A673 (cell line): ENCODE measurements around the gene LMTK3. TPM values are rescaled to one million over a fixed set of nuclear protein-coding genes. Genes with fewer than 3 reads are reported as not detected.
"Not testable (repeated sequence)": the region's sequence is repeated elsewhere in the genome, so short reads cannot be mapped to it uniquely, and the experiment has no call there.

Experiments used
- BruUV-seq: library from RNA; stranded (reverse); fragments of 400-500 nt; replicated peaks from 2 replicates; lab custom pipeline; 2021; lab: Mats Ljungman, UMichigan
- CTCF ChIA-PET: fragments of 300-600 bp; sonication (Branson Sonifier 250); formaldehyde crosslinking; loops from one replicate; lab custom pipeline; 2022; ENCODE audit warnings: antibody characterized with exemption; lab: Charles Lee
- POLR2A ChIA-PET: fragments of 300-600 bp; sonication (Branson Sonifier 250); formaldehyde crosslinking; loops from one replicate; lab custom pipeline; 2022; ENCODE audit warnings: antibody characterized with exemption; ENCODE audit not compliant: low non-redundant PET; lab: Charles Lee
- DNase-seq: peaks from one replicate; pipeline ENCODE4 v3.0.0-alpha.2; 2015; ENCODE audit warnings: low spot score
- H3K27ac ChIP-seq: fragments of 200-600 bp; sonication (generic); 2 replicates; pipeline ENCODE4 v1.5.1; 2016; ENCODE audit warnings: mixed run types, low read depth, mild to moderate bottlenecking, mixed read lengths, antibody characterized with exemption, low read length; ENCODE audit not compliant: poor library complexity, severe bottlenecking
- H3K27me3 ChIP-seq: fragments of 200-600 bp; sonication (generic); replicated peaks from 2 replicates; pipeline ENCODE4 v1.6.1; 2017; ENCODE audit warnings: mixed run types, low read depth, mild to moderate bottlenecking, mixed read lengths, antibody characterized with exemption, low read length; ENCODE audit not compliant: insufficient read depth, poor library complexity
- H3K36me3 ChIP-seq: fragments of 200-600 bp; sonication (generic); 2 replicates; pipeline ENCODE4 v1.6.1; 2016; ENCODE audit warnings: mixed run types, mild to moderate bottlenecking, mixed read lengths, antibody characterized with exemption, low read length; ENCODE audit not compliant: insufficient read depth, poor library complexity, severe bottlenecking
- H3K4me1 ChIP-seq: fragments of 200-600 bp; sonication (generic); 2 replicates; pipeline ENCODE4 v1.6.1; 2017; ENCODE audit warnings: mixed run types, mild to moderate bottlenecking, mixed read lengths, antibody characterized with exemption, low read length; ENCODE audit not compliant: insufficient read depth, poor library complexity, severe bottlenecking
- H3K4me3 ChIP-seq: fragments of 200-600 bp; sonication (generic); 2 replicates; pipeline ENCODE4 v1.5.1; 2016; ENCODE audit warnings: low read depth, mixed run types, mild to moderate bottlenecking, mixed read lengths, low read length; ENCODE audit not compliant: poor library complexity, severe bottlenecking
- H3K9me3 ChIP-seq: fragments of 200-600 bp; sonication (generic); 2 replicates; pipeline ENCODE4 v1.6.1; 2016; ENCODE audit warnings: mixed run types, low read depth, mild to moderate bottlenecking, mixed read lengths, antibody characterized with exemption, low read length; ENCODE audit not compliant: poor library complexity, severe bottlenecking
- CTCF ChIP-seq: fragments of 300-800, 200-600 bp; sonication (generic); conservative IDR thresholded peaks from 2 replicates; pipeline ENCODE4 v1.5.1; 2017; ENCODE audit warnings: low read depth, mild to moderate bottlenecking, antibody characterized with exemption, low read length, moderate library complexity, mixed read lengths
- EZH2 ChIP-seq: fragments of 200-600 bp; sonication (generic); IDR thresholded peaks from 2 replicates; pipeline ENCODE4 v1.6.1; 2017; ENCODE audit warnings: borderline replicate concordance, low read depth, mild to moderate bottlenecking, mixed read lengths, antibody characterized with exemption, low read length; ENCODE audit not compliant: poor library complexity, severe bottlenecking
- intact Hi-C: fragments of 100-400 bp; cut with micrococcal nuclease; formaldehyde crosslinking; loops from one replicate; pipeline ENCODE4 v1.10.0; 2022; ENCODE audit not compliant: unreplicated experiment
- total RNA-seq: library from RNA; stranded (reverse); gene quantifications from 2 replicates; pipeline ENCODE4 v1.2.3, GENCODE V29; 2021

The LMTK3 gene
- total RNA-seq, 1 experiment from 2014 or later, result 0.52 TPM

DNA sequence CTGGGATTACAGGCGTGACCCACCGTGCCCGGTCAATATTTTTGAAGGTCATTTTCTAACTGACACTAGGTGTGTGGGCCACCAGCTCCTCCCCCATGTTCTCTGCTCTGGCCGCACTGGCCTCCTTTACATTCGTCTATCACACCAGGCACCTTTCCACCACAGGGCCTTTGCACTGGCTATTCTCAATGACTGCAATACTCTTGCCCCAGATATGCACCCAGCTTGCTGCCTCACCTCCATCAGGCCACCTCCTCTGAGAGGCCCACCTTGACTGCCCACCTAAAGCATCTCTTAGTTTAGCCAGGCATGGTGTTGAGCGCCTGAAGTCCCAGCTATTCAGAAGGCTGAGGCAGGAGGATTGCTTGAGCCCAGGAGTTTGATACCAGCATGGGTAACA is 30.2 kb upstream of the LMTK3 start:
- Histone ChIP-seq H3K27me3 (no peaks in the 10 kb centered on the region), H3K4me1 (no peaks in the 10 kb centered on the region), H3K27ac (no peak overlapping the region), H3K4me3 (no peak overlapping the region), H3K36me3 (no peaks in the 10 kb centered on the region), H3K9me3 (no peaks in the 10 kb centered on the region)
- DNase-seq, result no peak
- TF ChIP-seq EZH2 (no peak), CTCF (no peak)
- no TSS peak for BruUV-seq
- intact Hi-C loops, result no loop called here
- CTCF ChIA-PET, result no interaction called here
- POLR2A ChIA-PET, result interaction anchor here (0.6 kb wide), 1 partner anchor 231 kb away, joined by 7 read pairs; no protein-coding TSS in a partner anchor

DNA sequence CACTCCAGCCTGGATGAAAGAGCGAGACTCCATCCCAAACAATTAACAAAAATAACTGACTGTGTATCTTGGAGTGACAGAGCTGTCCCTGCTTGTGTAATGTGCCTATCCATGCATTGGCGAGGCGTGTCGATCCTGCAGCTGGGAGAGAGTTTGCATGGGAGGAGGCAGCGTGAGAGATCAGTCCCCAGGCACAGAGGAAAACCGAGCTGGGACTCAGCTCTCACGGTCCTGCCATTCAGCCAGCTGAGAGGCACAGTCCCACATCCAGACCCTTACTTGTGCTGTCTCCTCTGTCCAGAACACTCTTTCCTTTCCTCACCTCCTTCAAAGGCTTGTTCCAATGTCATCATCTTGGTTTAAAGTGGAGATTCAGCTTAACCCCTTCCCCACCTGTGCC is 28.5 kb upstream of the LMTK3 start:
- intact Hi-C loops, result no loop called here
- no peak for DNase-seq
- TF ChIP-seq CTCF (no peak), EZH2 (no peak)
- no peaks in the 10 kb centered on the region for H3K36me3 ChIP-seq
- BruUV-seq, result no TSS peak
- no peaks in the 10 kb centered on the region for H3K4me1 ChIP-seq
- no peaks in the 10 kb centered on the region for H3K27me3 ChIP-seq
- no peak overlapping the region for H3K4me3 ChIP-seq
- H3K9me3 ChIP-seq, result no peaks in the 10 kb centered on the region
- ChIA-PET CTCF (no interaction called here), POLR2A (no interaction called here)
- no peak overlapping the region for H3K27ac ChIP-seq

GRCh38 chr19:48539503-48540096 is 28.0 kb upstream of the LMTK3 start:
- intact Hi-C loops, result no loop called here
- no peaks in the 10 kb centered on the region for H3K4me1 ChIP-seq
- no peaks in the 10 kb centered on the region for H3K27me3 ChIP-seq
- DNase-seq, result peak; percentile 53
- ChIA-PET POLR2A (no interaction called here), CTCF (interaction anchor here (0.6 kb wide), 1 partner anchor 460 kb away, joined by 7 read pairs; no protein-coding TSS in a partner anchor)
- H3K9me3 ChIP-seq, result no peaks in the 10 kb centered on the region
- H3K27ac ChIP-seq, result no peak overlapping the region
- BruUV-seq, result no TSS peak
- H3K4me3 ChIP-seq, result no peak overlapping the region
- H3K36me3 ChIP-seq, result no peaks in the 10 kb centered on the region
- no peak for TF ChIP-seq EZH2
- no peak for TF ChIP-seq CTCF

- H3K27ac ChIP-seq, H3K4me3 ChIP-seq, CTCF ChIA-PET, BruUV-seq, H3K36me3 ChIP-seq, H3K9me3 ChIP-seq, H3K4me1 ChIP-seq, intact Hi-C loops, H3K27me3 ChIP-seq, DNase-seq: not testable (repeated sequence)
- POLR2A ChIA-PET, result interaction anchor here (0.7 kb wide), 1 partner anchor 727 kb away, joined by 7 read pairs; no protein-coding TSS in a partner anchor
These were observed 26.4 kb upstream of the LMTK3 start for GRCh38 chr19:48538057-48538456.
